A549 treated with CORT108297 at 1 μM for 4 hours (cell line): Measurements from ENCODE around the gene PPM1K. TPM values are rescaled to one million over a fixed set of nuclear protein-coding genes. Genes with fewer than 3 reads are reported as not detected.

ENCODE experiments used
- total RNA-seq: library from RNA; stranded (reverse); fragments of 200-300 nt; extraction: Qiagen RNA extraction; gene quantifications from 5 replicates; pipeline ENCODE4 v1.2.3, GENCODE V29; 2022

The PPM1K gene
- 0.65 to 1.3 TPM (median 1.1 TPM) in 5 replicates for total RNA-seq

GRCh38 chr4:88284439-88285234, at the start of gene PPM1K:
PPM1K (minus strand) TSS chr4:88284561; CDS start chr4:88278583, 5,978 bp downstream.

Other genes starting within 250 kb of the PPM1K start
- 17.3 to 21.0 TPM (median 20.2 TPM) in 5 replicates for gene ABCG2, start 125.9 kb downstream of the PPM1K start, total RNA-seq
- gene HERC6, start 94.3 kb upstream of the PPM1K start, total RNA-seq = 2.6 to 3.7 TPM (median 3.0 TPM) in 5 replicates
- gene HERC5, start 172.6 kb upstream of the PPM1K start, total RNA-seq = 3.6 to 4.7 TPM (median 4.3 TPM) in 5 replicates
- 72.2 to 84.8 TPM (median 80.4 TPM) in 5 replicates for gene PYURF, start 239.2 kb upstream of the PPM1K start, total RNA-seq